ENCODE measurements around the gene COX8A. TPM values are rescaled to one million over a fixed set of nuclear protein-coding genes. Genes with fewer than 3 reads are reported as not detected.

COX8A gene
- total and polyA plus RNA-seq, 9 of the 15 experiments (the other 6 are each of a cell fraction or from before 2014, with no cell fraction given): 274 to 1,206 (median 526) TPM

DNA sequence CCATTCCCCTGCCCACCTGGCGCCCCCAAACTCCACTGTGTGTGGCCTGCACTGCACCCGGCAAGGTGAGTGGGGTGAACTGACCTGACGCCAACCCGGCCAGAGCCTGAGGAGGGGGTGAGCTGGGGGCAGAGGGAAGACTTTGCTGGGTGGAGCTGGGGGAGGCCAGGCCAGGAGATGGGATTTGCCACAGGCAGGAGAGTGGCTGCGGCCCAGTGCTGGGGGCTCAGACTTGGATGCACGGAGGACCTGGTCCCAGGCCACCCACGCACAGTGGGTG is 43.5 kb downstream of the COX8A start:
- Histone ChIP-seq H3K4me1 (replicated peaks in 1 of 2; ENCODE audit: control insufficient read depth in 2 of 2, insufficient read depth in 2 of 2, low read length in 2 of 2) (peaks cover 0 to 58% of the 10 kb centered on the region in 2 experiments; a peak in 2 of 5 replicates), H3K4me2 (ENCODE audit: insufficient read depth, low read length) (no peak overlapping the region), H2AFZ (ENCODE audit: low read depth, low read length) (no peak overlapping the region), H3K4me3 (no peak overlapping the region), H3K27me3 (ENCODE audit: control insufficient read depth in 2 of 2, insufficient read depth in 2 of 2, low read length in 2 of 2) (peaks cover 0 to 4% of the 10 kb centered on the region in 2 experiments; a peak in 1 of 5 replicates), H3K79me2 (ENCODE audit: control insufficient read depth, insufficient read depth, low read length) (no peaks in the 10 kb centered on the region), H3K9me3 (replicated peaks; ENCODE audit: control insufficient read depth, insufficient read depth, low read depth, low read length) (no peaks in the 10 kb centered on the region), H3K36me3 (ENCODE audit: control insufficient read depth, insufficient read depth, low read length) (no peaks in the 10 kb centered on the region), H4K20me1 (replicated peaks; ENCODE audit: control insufficient read depth, insufficient read depth, low read length) (peaks cover 54% of the 10 kb centered on the region), H3K9me1 (ENCODE audit: control insufficient read depth, insufficient read depth, low read length) (no peaks in the 10 kb centered on the region), H3K27ac (ENCODE audit: extremely low read depth, low read depth, low read length) (no peak overlapping the region), H3K9ac (ENCODE audit: insufficient read depth in 1 of 2, low read depth in 2 of 2, low read length in 2 of 2) (no peak overlapping the region)
- in situ Hi-C loops (cut with MboI) (no loop called here), intact Hi-C loops (cut with micrococcal nuclease) (no loop called here)
- WGBS (ENCODE audit: insufficient coverage, low coverage, missing lambda C conversion rate): 47% methylated on average over 7 of the region's 7 CpGs
- POLR2A ChIA-PET: interaction anchor here (0.6 kb wide), 2 partner anchors 49 to 1880 kb away, joined by 3 read pairs; no protein-coding TSS in a partner anchor
- DNase-seq (ENCODE audit: extremely low read depth in 1 of 4, low spot score in 3 of 4) (no peak), FAIRE-seq (no peak), ATAC-seq (no peak)
- no TSS peak for BruUV-seq (replicated peaks)
- TF ChIP-seq KLF13 (tag; IDR thresholded peaks at IDR 0.05; ENCODE audit: borderline replicate concordance, low read depth) (no peak), BMI1 (IDR thresholded peaks at IDR 0.05; ENCODE audit: low read length) (no peak), NFATC3 (IDR thresholded peaks at IDR 0.05) (no peak), REST (IDR thresholded peaks at IDR 0.05; ENCODE audit: borderline replicate concordance) (no peak), REST (CRISPR knock-in tag; IDR thresholded peaks at IDR 0.05; ENCODE audit: low read depth) (no peak), ZNF384 (IDR thresholded peaks at IDR 0.05; ENCODE audit: low read depth, low read length) (no peak), RBBP5 (IDR thresholded peaks at IDR 0.05; ENCODE audit: borderline replicate concordance, insufficient read depth, low read length, poor library complexity, severe bottlenecking) (no peak), SAFB (IDR thresholded peaks at IDR 0.05; ENCODE audit: borderline replicate concordance, low read depth, low read length) (no peak)
- CTCF ChIA-PET (ENCODE audit: low intra/inter-chr PET ratio): no interaction called here

Data from K562 (cell line).